Panc1 (cell line): Measurements from ENCODE around the gene TANGO6. TPM values are rescaled to one million over a fixed set of nuclear protein-coding genes. Genes with fewer than 3 reads are reported as not detected.

Experiments used
- ATAC-seq: fragments of 200-7000 bp; cut with Tn5 transposase; 2 replicates; pipeline ENCODE4 v1.9.1; 2020; ENCODE audit warnings: mild to moderate bottlenecking, moderate library complexity
- BruUV-seq: library from RNA; stranded (reverse); fragments of 400-500 nt; replicated peaks from 2 replicates; lab custom pipeline; 2021; lab: Mats Ljungman, UMichigan
- CTCF ChIA-PET: fragments of 300-600 bp; sonication (Branson Sonifier 250); formaldehyde crosslinking; loops from one replicate; lab custom pipeline; 2022; ENCODE audit warnings: antibody characterized with exemption; lab: Charles Lee
- POLR2A ChIA-PET: fragments of 300-600 bp; sonication (Branson Sonifier 250); formaldehyde crosslinking; loops from one replicate; lab custom pipeline; 2022; ENCODE audit warnings: antibody characterized with exemption; lab: Charles Lee
- DNase-seq: peaks from one replicate; pipeline ENCODE4 v3.0.0-alpha.2; 2010; ENCODE audit warnings: low read depth, low spot score
- H3K27ac ChIP-seq: 2 replicates; pipeline ENCODE4 v1.5.1; 2011; ENCODE audit warnings: mild to moderate bottlenecking, low read length, inconsistent platforms
- H3K27me3 ChIP-seq: fragments of 200-500 bp; sonication (Bioruptor generic); 2 replicates; pipeline ENCODE4 v1.6.0; 2014; ENCODE audit warnings: low read length, inconsistent platforms; ENCODE audit not compliant: control insufficient read depth, insufficient read depth
- H3K36me3 ChIP-seq: fragments of 200-500 bp; sonication (Bioruptor generic); 2 replicates; pipeline ENCODE4 v1.5.1; 2014; ENCODE audit warnings: inconsistent platforms, mild to moderate bottlenecking, low read length, moderate library complexity; ENCODE audit not compliant: control insufficient read depth, insufficient read depth
- H3K4me1 ChIP-seq: 2 replicates; pipeline ENCODE4 v1.5.1; 2011; ENCODE audit warnings: inconsistent platforms, mild to moderate bottlenecking, low read length, moderate library complexity; ENCODE audit not compliant: control insufficient read depth, insufficient read depth
- H3K4me3 ChIP-seq, 2 experiments: 2 replicates each; pipeline ENCODE4 v1.5.1; 2011 to 2012; ENCODE audit warnings: low read depth in 2 of 2, low read length in 2 of 2, mild to moderate bottlenecking in 2 of 2, inconsistent platforms in 1 of 2, moderate library complexity in 1 of 2
- H3K9me3 ChIP-seq: fragments of 200-500 bp; sonication (Bioruptor generic); 2 replicates; pipeline ENCODE4 v1.5.1; 2014; ENCODE audit warnings: low read depth, mild to moderate bottlenecking, inconsistent platforms, low read length, moderate library complexity; ENCODE audit not compliant: control insufficient read depth, insufficient read depth
- CTCF ChIP-seq: fragments of 450-650 bp; IDR thresholded peaks from 2 replicates; pipeline ENCODE4 v1.5.1; 2017; ENCODE audit warnings: mild to moderate bottlenecking
- POLR2AphosphoS5 ChIP-seq: IDR thresholded peaks from 2 replicates; pipeline ENCODE4 v1.6.1; 2012; ENCODE audit warnings: mild to moderate bottlenecking, low read depth, low read length, moderate library complexity
- SIN3A ChIP-seq: IDR thresholded peaks from 2 replicates; pipeline ENCODE4 v1.6.1; 2012; ENCODE audit warnings: low read depth, mild to moderate bottlenecking, low read length, moderate library complexity, borderline replicate concordance; ENCODE audit not compliant: insufficient read depth
- TCF7L2 ChIP-seq: IDR thresholded peaks from 2 replicates; pipeline ENCODE4 v1.6.1; 2011; ENCODE audit warnings: mild to moderate bottlenecking, low read depth, low read length, inconsistent platforms
- in situ Hi-C: cut with HindIII; loops from 2 replicates; pipeline ENCODE4 v1.10.0; 2016; ENCODE audit warnings: low sequenced_read_pairs, low pct_unique_long_range_greater_than_20kb
- intact Hi-C: fragments of 100-400 bp; cut with micrococcal nuclease; formaldehyde crosslinking; loops from one replicate; pipeline ENCODE4 v1.10.0; 2022; ENCODE audit not compliant: unreplicated experiment
- total RNA-seq: library from RNA; stranded (reverse); gene quantifications from one replicate; pipeline ENCODE4 v1.2.1, GENCODE V29; 2021; ENCODE audit not compliant: unreplicated experiment
- TF ChIP-seq, protein P1 (sequence below), 2 experiments: IDR thresholded peaks; 2 replicates each; pipeline ENCODE4 v1.6.1; 2011 to 2012; ENCODE audit warnings: low read depth in 2 of 2, control low read depth in 1 of 2, low read length in 1 of 2, mild to moderate bottlenecking in 1 of 2, moderate library complexity in 1 of 2; ENCODE audit not compliant: insufficient read depth in 1 of 2

The TANGO6 gene
- total RNA-seq, 1 experiment from 2014 or later, result 11.0 TPM

DNA sequence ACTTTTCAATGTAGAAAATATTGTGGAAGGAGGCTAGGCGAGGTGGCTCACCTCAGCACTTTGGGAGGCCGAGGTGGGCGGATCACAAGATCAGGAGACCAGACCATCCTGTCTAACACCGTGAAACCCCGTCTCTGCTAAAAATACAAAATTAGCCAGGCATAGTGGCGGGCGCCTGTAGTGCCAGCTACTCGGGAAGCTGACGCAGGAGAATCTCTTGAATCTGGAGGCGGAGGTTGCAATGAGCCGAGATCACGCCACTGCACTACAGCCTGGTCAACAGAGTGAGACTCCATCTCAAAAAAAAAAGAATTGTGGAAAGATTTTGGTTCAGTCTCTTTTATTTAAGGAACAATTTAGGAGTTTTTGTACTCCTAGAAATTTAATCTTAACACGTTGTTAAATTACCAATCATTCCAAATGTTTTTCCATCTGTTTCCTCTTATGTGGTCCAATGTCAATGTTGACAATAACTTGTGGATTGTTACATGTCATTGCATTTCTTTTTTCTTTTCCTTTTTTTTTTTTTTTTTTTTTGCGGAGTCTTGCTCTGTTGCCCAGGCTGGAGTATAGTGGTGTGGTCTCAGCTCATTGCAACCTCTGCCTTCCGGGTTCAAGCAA, 137.5 kb downstream of the TANGO6 start:
- no TSS peak for BruUV-seq
- intact Hi-C loops, result no loop called here
- TF ChIP-seq TCF7L2, result no peak
- TF ChIP-seq, protein P1, sequence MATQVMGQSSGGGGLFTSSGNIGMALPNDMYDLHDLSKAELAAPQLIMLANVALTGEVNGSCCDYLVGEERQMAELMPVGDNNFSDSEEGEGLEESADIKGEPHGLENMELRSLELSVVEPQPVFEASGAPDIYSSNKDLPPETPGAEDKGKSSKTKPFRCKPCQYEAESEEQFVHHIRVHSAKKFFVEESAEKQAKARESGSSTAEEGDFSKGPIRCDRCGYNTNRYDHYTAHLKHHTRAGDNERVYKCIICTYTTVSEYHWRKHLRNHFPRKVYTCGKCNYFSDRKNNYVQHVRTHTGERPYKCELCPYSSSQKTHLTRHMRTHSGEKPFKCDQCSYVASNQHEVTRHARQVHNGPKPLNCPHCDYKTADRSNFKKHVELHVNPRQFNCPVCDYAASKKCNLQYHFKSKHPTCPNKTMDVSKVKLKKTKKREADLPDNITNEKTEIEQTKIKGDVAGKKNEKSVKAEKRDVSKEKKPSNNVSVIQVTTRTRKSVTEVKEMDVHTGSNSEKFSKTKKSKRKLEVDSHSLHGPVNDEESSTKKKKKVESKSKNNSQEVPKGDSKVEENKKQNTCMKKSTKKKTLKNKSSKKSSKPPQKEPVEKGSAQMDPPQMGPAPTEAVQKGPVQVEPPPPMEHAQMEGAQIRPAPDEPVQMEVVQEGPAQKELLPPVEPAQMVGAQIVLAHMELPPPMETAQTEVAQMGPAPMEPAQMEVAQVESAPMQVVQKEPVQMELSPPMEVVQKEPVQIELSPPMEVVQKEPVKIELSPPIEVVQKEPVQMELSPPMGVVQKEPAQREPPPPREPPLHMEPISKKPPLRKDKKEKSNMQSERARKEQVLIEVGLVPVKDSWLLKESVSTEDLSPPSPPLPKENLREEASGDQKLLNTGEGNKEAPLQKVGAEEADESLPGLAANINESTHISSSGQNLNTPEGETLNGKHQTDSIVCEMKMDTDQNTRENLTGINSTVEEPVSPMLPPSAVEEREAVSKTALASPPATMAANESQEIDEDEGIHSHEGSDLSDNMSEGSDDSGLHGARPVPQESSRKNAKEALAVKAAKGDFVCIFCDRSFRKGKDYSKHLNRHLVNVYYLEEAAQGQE (IDR thresholded peaks at IDR 0.05; ENCODE audit: insufficient read depth in 1 of 2, low read depth in 2 of 2, low read length in 1 of 2), result no peak
- TF ChIP-seq POLR2AphosphoS5, result no peak
- TF ChIP-seq SIN3A, result no peak
- no peak for TF ChIP-seq CTCF
- Histone ChIP-seq H3K27me3 (no peaks in the 10 kb centered on the region), H3K4me3 (no peak overlapping the region), H3K36me3 (no peaks in the 10 kb centered on the region), H3K27ac (no peak overlapping the region), H3K9me3 (no peaks in the 10 kb centered on the region), H3K4me1 (no peaks in the 10 kb centered on the region)
- CTCF ChIA-PET, result no interaction called here
- ATAC-seq (no peak), DNase-seq (no peak)
- POLR2A ChIA-PET, result no interaction called here
- in situ Hi-C loops, result no loop called here

- in situ Hi-C loops (no loop called here), intact Hi-C loops (no loop called here)
- TF ChIP-seq TCF7L2, result no peak
- TF ChIP-seq, protein P1 (IDR thresholded peaks at IDR 0.05; ENCODE audit: insufficient read depth in 1 of 2, low read depth in 2 of 2, low read length in 1 of 2), result no peak
- TF ChIP-seq CTCF, result no peak
- TF ChIP-seq SIN3A, result no peak
- no peak for TF ChIP-seq POLR2AphosphoS5
- ChIA-PET CTCF (no interaction called here), POLR2A (no interaction called here)
- no peaks in the 10 kb centered on the region for H3K27me3 ChIP-seq
- H3K4me1 ChIP-seq, result no peaks in the 10 kb centered on the region
- H3K36me3 ChIP-seq, result no peaks in the 10 kb centered on the region
- BruUV-seq, result no TSS peak
- H3K27ac ChIP-seq, result no peak overlapping the region
- ATAC-seq (no peak), DNase-seq (no peak)
- no peaks in the 10 kb centered on the region for H3K9me3 ChIP-seq
- H3K4me3 ChIP-seq, result no peak overlapping the region
These were observed 138.6 kb downstream of the TANGO6 start for GRCh38 chr16:68981971-68982370.
